MM.1S (cell line): Measurements from ENCODE around the gene NXT1.
A peak's percentile ranks its signal among the peaks of the same experiment; 100 is the strongest.

Experiments
- DNase-seq: peaks from one replicate; pipeline ENCODE4 v3.0.0-alpha.2; 2015
- H2AFZ ChIP-seq: fragments of 300-600 bp; sonication (generic); 2 replicates; pipeline ENCODE4 v1.6.0; 2016; ENCODE audit warnings: antibody characterized with exemption, low read length
- H3F3A ChIP-seq: fragments of 300-600 bp; sonication (generic); 2 replicates; pipeline ENCODE4 v1.6.1; 2016; ENCODE audit warnings: mild to moderate bottlenecking, antibody characterized with exemption, low read length, moderate library complexity, mixed read lengths; ENCODE audit not compliant: insufficient read depth
- H3K27ac ChIP-seq: fragments of 300-600 bp; sonication (generic); 2 replicates; pipeline ENCODE4 v1.5.1; 2016; ENCODE audit warnings: mild to moderate bottlenecking, low read length
- H3K27me3 ChIP-seq: fragments of 300-600 bp; sonication (generic); replicated peaks from 2 replicates; pipeline ENCODE4 v1.6.0; 2016; ENCODE audit warnings: low read length; ENCODE audit not compliant: insufficient read depth
- H3K36me3 ChIP-seq: fragments of 300-600 bp; sonication (generic); replicated peaks from 2 replicates; pipeline ENCODE4 v1.6.1; 2016; ENCODE audit warnings: mild to moderate bottlenecking, low read length, mixed read lengths; ENCODE audit not compliant: insufficient read depth
- H3K4me1 ChIP-seq: fragments of 300-600 bp; sonication (generic); 2 replicates; pipeline ENCODE4 v1.6.1; 2016; ENCODE audit warnings: low read length, mixed read lengths
- H3K4me2 ChIP-seq: fragments of 300-600 bp; sonication (generic); 2 replicates; pipeline ENCODE4 v1.6.0; 2016; ENCODE audit warnings: low read depth, low read length
- H3K4me3 ChIP-seq: fragments of 300-600 bp; sonication (generic); 2 replicates; pipeline ENCODE4 v1.5.1; 2016; ENCODE audit warnings: low read length, mixed read lengths
- H3K79me2 ChIP-seq: fragments of 300-600 bp; sonication (generic); 2 replicates; pipeline ENCODE4 v1.6.1; 2016; ENCODE audit warnings: mixed run types, low read length, mixed read lengths
- H3K9ac ChIP-seq: fragments of 300-600 bp; sonication (generic); 2 replicates; pipeline ENCODE4 v1.6.1; 2016; ENCODE audit warnings: low read length, mixed read lengths
- H3K9me2 ChIP-seq: fragments of 300-600 bp; sonication (generic); replicated peaks from 2 replicates; pipeline ENCODE4 v1.6.1; 2016; ENCODE audit warnings: mild to moderate bottlenecking, low read length, mixed read lengths; ENCODE audit not compliant: insufficient read depth
- H3K9me3 ChIP-seq: fragments of 300-600 bp; sonication (generic); replicated peaks from 2 replicates; pipeline ENCODE4 v1.6.1; 2016; ENCODE audit warnings: mild to moderate bottlenecking, low read length, mixed read lengths; ENCODE audit not compliant: insufficient read depth
- H4K20me1 ChIP-seq: fragments of 300-600 bp; sonication (generic); 2 replicates; pipeline ENCODE4 v1.6.1; 2016; ENCODE audit warnings: mild to moderate bottlenecking, low read length, moderate library complexity, mixed read lengths; ENCODE audit not compliant: insufficient read depth
- EZH2 ChIP-seq: fragments of 300-600 bp; sonication (generic); optimal IDR thresholded peaks from 2 replicates; pipeline ENCODE3; 2017; ENCODE audit warnings: low read depth, mild to moderate bottlenecking, antibody characterized with exemption, low read length, mixed read lengths
- EZH2phosphoT487 ChIP-seq: fragments of 300-600 bp; sonication (generic); IDR thresholded peaks from 2 replicates; pipeline ENCODE4 v1.6.1; 2018; ENCODE audit warnings: antibody characterized with exemption, low read length
- TF ChIP-seq, protein P1 (sequence below): fragments of 300-600 bp; sonication (generic); IDR thresholded peaks from 2 replicates; pipeline ENCODE4 v1.5.1; 2016; ENCODE audit warnings: antibody characterized with exemption, low read length, mixed read lengths

The NXT1 gene

GRCh38 chr20:23361119-23361475 is 10.5 kb downstream of the NXT1 start:
- peaks cover 35% of the 10 kb centered on the region for H3F3A ChIP-seq
- H3K4me3 ChIP-seq = peak overlapping the region; percentile 76
- H4K20me1 ChIP-seq = no peaks in the 10 kb centered on the region
- H3K9me3 ChIP-seq = no peaks in the 10 kb centered on the region
- peaks cover 34% of the 10 kb centered on the region for H3K4me1 ChIP-seq
- no peaks in the 10 kb centered on the region for H3K9me2 ChIP-seq
- peak overlapping the region; percentile 83 for H3K4me2 ChIP-seq
- peak overlapping the region; percentile 93 for H3K9ac ChIP-seq
- H3K27ac ChIP-seq = peak overlapping the region; percentile 87
- no peaks in the 10 kb centered on the region for H3K27me3 ChIP-seq
- peak overlapping the region; percentile 67 for H2AFZ ChIP-seq
- TF ChIP-seq, protein P1, sequence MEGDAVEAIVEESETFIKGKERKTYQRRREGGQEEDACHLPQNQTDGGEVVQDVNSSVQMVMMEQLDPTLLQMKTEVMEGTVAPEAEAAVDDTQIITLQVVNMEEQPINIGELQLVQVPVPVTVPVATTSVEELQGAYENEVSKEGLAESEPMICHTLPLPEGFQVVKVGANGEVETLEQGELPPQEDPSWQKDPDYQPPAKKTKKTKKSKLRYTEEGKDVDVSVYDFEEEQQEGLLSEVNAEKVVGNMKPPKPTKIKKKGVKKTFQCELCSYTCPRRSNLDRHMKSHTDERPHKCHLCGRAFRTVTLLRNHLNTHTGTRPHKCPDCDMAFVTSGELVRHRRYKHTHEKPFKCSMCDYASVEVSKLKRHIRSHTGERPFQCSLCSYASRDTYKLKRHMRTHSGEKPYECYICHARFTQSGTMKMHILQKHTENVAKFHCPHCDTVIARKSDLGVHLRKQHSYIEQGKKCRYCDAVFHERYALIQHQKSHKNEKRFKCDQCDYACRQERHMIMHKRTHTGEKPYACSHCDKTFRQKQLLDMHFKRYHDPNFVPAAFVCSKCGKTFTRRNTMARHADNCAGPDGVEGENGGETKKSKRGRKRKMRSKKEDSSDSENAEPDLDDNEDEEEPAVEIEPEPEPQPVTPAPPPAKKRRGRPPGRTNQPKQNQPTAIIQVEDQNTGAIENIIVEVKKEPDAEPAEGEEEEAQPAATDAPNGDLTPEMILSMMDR = no peak
- TF ChIP-seq EZH2 (no peak), EZH2phosphoT487 (no peak)
- peaks cover 42% of the 10 kb centered on the region for H3K79me2 ChIP-seq
- H3K36me3 ChIP-seq = 0 out of 2 replicates have a peak, but pooled peaks cover under 1% of the 10 kb centered on the region
- no peak for DNase-seq

DNA sequence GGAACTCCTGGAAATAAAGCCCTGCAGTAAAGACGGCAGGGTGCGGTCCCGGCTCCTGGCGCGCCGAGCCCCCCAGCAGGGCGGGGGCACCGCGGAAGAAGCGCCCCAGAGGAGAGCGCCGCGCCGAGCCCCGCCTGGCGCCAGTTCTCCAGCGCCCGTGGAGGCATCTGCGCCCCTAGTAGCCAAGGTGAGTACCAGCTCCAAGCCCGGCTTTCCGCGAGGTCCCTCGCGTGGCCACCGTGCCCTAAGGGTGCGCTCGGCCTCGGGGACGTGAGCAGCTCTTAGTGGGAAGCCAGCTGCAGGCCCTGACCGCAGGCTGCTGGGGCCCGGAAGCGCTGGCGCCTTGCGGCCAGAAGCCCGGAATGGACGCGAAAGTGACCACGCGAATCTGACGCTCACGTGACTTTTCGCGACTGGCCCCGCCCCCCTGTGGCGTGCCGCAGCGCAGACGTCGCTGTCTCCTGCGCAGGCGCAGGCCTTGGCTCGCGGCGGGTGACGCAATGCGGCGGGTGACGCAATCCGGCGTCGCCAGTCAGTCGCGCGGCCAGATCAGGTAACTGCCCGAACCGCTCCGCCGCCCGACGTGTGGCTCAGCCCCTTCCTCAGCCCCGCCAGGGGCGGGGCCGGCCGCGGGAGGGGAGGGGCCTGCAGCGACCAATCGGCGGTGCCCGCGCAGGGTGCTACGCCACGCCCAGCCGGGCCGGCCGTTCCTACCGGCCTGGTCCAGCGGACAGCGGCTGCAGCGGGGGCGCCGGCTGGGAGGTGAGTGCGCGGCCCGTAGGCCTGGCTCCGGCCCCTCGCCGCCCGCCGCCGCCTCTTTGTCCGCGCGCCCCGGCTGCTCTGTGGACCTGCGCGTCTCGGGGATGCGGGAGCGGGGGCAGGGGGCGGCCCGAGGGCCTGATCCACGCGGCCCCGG is 11.1 kb downstream of the NXT1 start, which contains the start of gene GZF1:
Gene GZF1, plus strand, starts transcription at position 707 of the 916 bp plus-strand sequence. CDS start 2,202 bp downstream, outside the sequence.
- Histone ChIP-seq H3K27me3 (no peaks in the 10 kb centered on the region), H3K9me3 (no peaks in the 10 kb centered on the region), H3K36me3 (no peaks in the 10 kb centered on the region), H3K9me2 (no peaks in the 10 kb centered on the region), H3K9ac (peak within 1 kb of the TSS; percentile 94), H4K20me1 (no peaks in the 10 kb centered on the region), H3F3A (peaks cover 35% of the 10 kb centered on the region), H3K27ac (peak within 1 kb of the TSS; percentile 87), H3K79me2 (peaks cover 43% of the 10 kb centered on the region), H3K4me1 (peaks cover 36% of the 10 kb centered on the region), H3K4me2 (peak within 1 kb of the TSS; percentile 96), H3K4me3 (peak within 1 kb of the TSS; percentile 82), H2AFZ (peak within 1 kb of the TSS; percentile 67)
- TF ChIP-seq, protein P1 = 0 out of 2 replicates have a peak, but pooled peaks have one; percentile 8
- no peak for TF ChIP-seq EZH2
- DNase-seq = peak; percentile 98

- Histone ChIP-seq H3K4me3 (peak overlapping the region; percentile 82), H3K9ac (peak overlapping the region; percentile 94), H3K27ac (peak overlapping the region; percentile 79), H3K79me2 (peaks cover 52% of the 10 kb centered on the region), H3K4me1 (peaks cover 45% of the 10 kb centered on the region), H3K4me2 (peak overlapping the region; percentile 96), H2AFZ (peak overlapping the region; percentile 59), H4K20me1 (no peaks in the 10 kb centered on the region), H3K9me3 (no peaks in the 10 kb centered on the region), H3K27me3 (no peaks in the 10 kb centered on the region), H3K36me3 (no peaks in the 10 kb centered on the region), H3F3A (peaks cover 26% of the 10 kb centered on the region), H3K9me2 (no peaks in the 10 kb centered on the region)
- DNase-seq = peak; percentile 49
- TF ChIP-seq EZH2phosphoT487 (no peak), EZH2 (no peak)
- TF ChIP-seq, protein P1 = 0 out of 2 replicates have a peak, but pooled peaks have one; percentile 9
These were observed 12.0 kb downstream of the NXT1 start for GRCh38 chr20:23362392-23363256.
